GM21360 (cell line): ENCODE data around the gene CHMP4A.

ENCODE experiments used
- ATAC-seq: cut with Tn5 transposase; IDR thresholded peaks from one replicate; pipeline ENCODE4 v1.9.1; 2021; ENCODE audit warnings: mild to moderate bottlenecking, moderate library complexity; ENCODE audit not compliant: unreplicated experiment

Gene CHMP4A, protein sequence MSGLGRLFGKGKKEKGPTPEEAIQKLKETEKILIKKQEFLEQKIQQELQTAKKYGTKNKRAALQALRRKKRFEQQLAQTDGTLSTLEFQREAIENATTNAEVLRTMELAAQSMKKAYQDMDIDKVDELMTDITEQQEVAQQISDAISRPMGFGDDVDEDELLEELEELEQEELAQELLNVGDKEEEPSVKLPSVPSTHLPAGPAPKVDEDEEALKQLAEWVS

DNA sequence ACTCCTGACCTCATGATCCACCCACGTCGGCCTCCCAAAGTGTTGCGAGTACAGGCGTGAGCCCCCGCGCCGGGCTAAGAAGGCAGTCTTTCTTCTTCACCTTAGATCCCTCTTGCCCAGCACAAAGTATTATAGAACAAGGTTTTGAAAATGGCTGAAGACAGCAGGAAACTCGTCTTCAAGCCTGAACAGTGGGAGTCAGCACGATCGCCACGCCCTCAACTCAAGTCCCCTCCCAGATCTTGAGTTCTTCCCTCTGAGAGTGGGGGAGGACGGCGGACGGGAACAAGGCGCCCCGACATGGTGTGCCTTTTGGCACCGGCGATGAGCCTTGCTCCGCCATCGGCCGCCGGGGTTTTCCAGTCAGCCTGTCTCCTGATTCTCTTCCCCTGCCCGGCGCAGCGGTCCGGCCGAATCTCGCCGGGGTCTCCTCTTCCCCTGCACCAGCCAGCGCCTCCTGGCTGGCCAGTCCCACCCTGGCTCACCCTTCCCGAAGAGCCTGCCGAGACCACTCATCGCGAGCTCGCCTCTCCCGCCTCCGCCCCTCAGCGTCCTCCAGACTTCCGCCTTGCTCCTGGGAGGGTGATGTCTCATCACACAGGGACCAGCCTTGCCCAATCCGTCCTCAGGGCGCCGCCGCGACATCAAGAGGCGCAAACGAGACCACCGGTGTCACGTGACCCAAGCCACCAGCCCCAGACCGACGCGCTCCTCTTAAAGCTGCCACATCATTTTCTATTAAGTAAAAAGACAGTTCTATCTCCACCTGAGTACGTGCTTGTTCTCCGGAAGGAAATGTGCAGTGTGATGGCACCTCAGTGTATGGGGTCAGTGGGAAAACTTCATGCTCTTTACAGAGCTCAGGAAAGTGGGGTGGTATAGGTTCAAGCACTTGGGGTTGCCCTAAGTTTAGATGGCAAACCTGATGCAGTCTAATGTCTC lies at the start of gene CHMP4A:
Gene CHMP4A (minus strand): TSS at position 565 of the 942 bp plus-strand sequence. CDS start 49 bp downstream, at position 516.
- ATAC-seq, result peak; percentile 72

DNA sequence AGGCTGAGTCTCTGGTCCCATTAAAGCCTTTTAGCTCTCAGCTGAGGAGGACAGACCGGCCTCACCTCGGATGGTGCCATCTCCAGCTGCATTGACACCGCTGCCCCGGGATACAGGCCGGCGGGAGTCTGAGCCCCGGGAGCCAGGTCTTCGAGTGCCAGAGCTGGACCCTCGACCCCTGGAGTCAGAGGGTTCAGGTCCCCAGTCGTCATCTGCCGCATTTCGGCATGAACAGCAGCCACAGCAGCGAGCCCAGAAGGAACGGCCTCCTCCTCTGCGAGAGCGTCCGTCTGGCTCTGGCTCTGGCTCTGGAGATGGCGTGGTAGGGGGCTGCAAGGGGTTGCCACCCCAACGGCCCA lies 48.7 kb upstream of the CHMP4A start:
- ATAC-seq, result no peak

DNA sequence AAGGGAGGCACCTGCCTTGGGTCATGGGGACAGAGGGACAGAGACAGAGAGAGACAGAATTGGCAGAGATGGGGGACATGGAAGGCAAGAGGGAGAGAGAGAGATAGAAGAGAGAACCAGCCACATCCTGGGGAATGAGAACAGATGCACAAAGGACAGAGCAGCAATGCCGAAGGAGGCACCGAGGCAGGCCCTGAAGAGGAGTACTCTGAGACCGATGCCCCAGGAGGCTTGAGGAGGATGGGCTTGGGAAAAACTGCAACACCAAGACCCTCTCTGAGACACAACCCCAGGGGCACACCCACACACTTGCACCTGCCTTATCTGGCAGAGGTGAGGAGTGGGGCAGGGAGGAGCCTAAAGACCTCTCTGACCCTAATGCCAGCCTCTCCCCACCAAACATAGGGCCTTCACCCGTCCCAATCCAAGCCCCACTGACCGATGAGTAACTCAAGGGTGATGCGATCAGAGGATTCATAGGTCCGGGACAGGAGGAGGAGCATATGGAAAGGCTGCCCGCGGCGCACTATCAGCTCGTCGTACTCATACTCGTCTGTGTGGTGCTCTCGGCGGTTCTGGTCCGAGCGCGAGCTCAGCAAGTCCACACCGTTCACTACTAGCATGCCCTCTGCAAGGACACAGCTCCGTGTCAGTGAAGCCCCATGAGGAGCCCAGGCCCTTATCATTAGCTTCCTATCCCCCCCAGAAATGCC lies 48.1 kb upstream of the CHMP4A start:
- no peak for ATAC-seq

DNA sequence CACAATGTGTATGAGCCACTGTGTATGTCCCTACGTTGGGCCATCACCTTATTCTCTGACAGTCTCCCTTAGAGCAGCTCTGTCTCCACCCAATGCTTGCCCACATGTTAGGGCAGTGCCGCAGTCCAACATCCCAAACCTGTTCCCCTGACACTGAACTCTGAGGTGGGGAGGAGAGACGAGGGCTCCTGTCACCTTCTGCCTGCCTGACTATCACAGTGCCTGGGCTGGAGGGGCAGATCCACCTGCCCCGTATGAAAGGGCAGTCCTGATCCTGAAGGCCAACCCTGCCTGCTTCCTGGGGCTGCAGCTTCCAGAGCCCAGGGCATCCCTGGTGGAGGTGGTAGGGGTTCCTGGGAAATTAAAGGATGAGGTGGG lies 47.5 kb upstream of the CHMP4A start:
- ATAC-seq, result no peak

DNA sequence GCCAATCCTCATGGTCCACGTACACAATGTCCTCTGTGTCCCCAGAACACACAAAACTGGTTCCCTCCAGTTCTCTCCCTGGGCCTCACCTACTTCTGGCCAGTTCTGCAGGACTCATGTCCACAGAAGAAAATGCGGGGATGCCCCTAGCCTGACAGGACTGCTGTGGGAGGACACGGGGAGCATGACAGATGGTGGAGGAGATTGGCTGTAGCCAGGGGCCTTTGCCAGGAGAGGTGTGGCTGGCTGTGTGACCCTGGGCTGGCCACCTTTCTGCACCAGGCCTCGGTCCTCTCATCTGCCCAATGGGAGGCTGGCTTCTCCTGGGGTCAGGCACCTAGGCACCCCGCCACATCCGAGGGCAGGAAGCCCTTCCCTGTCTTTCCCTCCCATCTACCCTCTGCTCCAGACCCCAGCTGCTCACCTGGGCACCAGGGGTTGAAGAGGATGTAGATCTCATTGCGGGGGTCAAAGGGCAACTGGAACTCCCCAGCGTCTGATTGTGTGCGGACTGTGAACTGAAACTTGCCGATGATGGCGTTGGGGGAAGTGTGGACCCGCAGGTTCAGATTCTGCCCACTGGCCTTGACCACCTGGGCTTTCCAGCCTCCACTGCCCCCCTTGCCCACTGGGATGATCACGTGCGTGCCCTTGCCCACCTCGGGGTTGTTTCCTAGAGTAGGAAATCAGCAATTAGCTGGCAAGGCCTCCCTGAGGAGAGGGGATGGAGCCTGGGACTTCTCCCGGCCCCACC lies 46.9 kb upstream of the CHMP4A start:
- ATAC-seq, result no peak

DNA sequence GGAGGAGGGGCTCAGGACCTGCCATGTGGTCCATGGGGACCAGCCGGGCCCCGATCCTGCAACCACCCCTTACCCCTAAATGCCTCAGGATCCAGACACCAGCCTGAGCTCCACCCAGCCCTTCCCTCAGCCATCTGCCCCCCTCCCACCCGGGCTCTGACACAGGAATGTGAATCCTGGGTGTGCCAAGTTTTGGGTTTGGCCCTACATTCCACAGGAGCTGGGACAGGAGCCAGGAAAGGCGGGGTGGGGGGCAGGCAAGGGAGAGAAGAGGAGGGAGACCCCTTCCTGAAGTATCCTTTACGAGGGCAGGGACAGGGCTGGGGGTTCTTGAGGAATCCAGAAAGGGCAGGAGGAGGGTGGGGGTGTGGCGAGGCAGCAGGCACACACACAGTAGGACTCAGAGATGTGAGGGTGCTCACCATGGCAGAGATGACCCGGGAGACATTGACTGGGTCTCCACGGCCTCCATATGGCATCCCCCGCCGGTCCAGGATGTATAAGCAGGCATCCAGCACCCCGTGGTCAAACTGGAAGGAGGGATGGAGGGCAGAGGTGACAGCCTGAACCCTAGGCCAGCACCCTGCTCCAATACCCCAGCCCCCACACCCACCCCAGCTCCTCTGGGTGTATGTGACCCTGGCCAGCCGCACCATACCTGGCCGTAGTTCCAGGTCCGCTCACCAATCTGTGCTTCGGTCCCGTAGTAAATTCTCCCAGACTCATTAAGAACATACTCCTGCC lies 46.2 kb upstream of the CHMP4A start:
- ATAC-seq, result no peak

DNA sequence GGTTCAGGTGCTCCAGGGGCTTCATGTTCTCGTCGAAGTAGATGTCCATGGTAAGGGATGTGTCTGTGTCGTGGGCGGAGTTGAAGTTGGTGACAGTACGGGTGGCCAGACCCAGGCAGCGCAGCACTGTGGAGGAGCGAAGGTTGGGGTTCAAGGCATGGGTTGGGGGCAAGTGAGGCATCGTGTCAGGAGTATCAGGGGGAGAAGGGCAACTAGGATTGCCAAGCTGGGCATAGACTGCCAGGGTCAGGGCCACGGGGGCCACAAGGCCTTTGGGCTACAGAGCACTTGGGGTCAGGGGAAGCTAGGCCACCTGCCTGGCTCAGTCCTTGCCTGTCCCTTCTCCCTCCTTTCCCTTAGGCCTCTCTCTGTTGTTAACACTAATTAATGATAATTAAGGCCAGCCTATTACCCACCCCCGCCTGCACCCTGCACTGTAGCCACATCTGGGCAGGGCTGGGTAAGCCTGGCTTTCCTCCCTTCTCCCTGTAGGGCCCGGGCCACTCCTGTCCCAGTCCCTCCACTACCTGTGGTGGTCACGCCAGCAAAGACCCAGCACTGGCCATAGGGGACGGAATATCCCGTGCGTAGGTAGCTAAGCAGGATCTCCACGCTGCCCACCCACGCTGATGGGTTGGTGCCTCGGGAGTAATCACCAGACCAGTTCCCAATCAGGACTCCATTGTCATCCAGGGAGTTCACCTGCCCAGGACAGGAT lies 45.4 kb upstream of the CHMP4A start:
- ATAC-seq, result no peak

DNA sequence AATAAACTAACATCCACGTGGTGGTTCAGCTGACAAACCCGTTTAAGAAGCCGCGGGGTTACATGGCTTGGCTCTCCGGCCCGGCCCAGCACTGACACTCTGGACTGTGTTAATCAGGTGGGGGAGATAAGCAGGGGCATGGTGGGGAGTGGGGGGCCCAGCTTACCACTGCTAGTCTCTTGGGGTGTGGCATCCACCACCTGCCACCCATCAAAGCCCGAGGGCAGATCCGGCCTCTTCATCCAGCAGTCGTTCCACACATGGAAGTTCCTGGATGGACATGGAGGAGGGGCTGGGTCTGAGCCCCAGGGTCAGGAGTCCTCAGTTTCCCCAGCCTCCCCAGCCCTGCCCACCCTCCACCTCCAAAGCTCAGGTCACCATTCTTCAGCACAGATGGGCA lies 44.8 kb upstream of the CHMP4A start:
- no peak for ATAC-seq

DNA sequence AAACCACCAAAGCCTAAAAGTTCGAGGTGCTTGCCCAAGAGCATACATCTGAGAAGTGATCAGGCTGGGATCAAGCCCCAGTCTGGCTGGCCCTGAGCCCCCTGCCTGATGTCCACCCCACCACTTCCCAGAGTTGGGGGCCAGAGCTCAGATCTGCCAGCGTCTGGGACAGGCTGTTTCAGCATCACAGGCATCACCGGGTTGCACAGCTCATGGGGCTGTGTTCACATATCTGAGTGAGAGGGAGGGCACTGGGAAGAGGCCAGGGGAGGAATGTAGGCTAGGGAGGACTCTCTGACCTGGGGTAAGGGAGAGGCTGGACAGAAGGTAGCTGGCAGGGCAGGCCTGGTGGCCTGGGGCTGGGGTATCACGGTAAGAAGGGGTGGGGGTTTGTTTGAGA lies 43.7 kb upstream of the CHMP4A start:
- ATAC-seq, result no peak

DNA sequence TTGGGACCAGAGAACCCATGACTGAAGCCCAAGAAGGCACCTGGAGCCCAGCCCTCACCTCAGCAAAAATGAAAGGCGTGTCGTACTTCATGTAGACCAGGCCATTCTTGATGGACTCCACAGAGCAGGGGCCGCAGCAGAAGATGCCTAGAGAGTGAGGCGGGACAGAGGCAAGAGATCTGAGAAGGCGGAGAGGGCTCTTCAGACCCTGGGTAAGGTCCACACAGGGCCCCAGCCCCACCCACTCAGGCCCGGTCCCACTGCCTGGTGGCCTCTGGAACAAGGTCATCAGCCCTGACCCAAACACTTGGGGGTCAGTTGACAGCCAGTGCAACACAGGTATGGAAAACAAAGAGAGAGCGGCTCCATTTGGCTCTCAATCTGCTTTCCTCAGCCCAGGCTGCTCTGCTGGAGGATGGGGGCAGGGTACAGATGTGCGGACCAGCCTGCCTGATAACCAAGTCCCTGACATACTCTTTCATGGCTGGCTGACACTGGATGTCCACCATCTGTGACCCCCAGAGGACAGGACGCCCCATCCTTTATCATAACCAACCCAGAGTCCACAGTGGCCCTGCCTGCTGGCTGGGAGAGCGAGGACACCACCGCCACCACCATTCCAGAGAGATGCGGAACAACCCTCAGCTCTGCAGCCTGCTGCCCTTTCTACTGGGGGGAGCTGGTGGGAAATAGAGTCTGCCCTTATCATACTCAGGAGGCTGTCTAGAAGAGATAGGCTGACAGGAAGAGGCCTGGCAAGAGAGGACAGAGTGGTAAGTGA lies 42.8 kb upstream of the CHMP4A start:
- ATAC-seq, result no peak

DNA sequence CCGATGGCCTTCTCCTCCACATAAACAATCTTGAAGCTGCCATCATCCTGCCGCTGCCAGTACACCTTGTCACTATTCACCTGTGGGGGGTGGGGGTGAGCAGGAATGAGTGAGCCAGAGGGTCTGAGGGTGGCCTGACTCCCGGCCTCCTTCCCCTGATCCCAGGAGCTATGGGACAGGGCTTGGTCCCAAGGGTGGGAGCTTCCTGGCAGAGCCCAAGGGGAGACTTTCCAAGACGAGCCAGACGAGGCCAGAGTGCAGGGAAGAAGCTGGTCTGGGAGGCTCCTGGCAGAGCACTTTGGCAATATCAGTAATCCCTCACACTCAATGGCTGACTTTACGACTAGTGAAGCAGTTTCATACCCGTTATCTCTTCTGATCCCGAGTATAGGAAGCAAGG lies 42.1 kb upstream of the CHMP4A start:
- ATAC-seq, result no peak

DNA sequence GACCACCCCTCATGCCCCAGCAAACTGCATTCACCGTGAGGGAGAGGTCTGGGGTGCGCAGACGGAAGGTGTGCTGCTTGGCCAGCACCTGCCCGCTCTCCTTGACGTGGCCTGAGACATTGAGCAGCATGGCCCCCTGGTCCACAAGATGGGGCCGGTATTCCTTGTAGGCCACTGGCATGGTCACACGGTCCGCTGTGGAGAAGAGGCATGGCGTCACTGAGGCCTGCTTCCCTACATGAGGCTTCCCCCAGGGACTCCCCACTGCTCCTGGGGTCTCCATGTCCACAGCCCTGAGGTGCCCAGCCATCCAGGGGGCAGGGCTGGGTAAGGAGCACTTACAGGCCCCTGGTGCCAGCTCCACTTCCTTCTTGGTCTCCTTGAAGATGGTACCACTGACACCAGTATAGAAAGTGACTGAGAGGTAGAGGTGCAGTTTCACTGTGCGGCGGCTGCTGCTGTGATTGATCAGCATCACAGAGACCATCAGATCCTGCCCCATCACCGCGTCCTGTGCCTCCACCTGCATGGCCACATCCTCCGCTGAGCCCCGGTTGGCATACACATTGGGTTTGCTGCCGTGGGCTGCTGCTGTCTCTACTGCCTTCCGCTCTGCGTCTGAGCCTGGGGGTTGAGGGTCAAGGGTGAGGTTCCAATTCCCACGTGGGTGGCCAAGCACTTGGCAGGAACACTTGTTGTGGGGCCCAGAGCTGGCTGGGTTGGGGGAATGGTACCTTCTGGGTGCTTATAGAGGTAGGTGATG lies 41.5 kb upstream of the CHMP4A start:
- ATAC-seq, result no peak

DNA sequence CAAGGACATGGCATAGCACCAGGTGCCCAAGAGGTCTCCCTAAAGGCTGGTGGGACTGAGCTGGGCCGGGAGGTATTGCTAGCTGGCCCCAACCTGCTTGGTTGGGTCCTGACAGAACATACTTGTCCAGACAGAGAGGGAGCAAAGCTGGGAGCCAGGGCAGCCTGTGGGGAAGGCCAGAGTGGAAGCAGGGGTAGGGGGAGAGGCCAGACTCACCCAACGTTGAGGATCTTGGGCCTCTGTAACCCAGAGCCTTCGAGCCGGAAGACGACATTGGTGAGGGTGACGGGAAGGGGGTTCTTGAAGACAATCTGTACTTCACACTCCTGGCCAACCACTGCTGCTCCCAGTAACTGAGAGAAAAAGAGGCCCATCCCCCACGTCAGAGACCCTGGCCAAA lies 40.6 kb upstream of the CHMP4A start:
- no peak for ATAC-seq

DNA sequence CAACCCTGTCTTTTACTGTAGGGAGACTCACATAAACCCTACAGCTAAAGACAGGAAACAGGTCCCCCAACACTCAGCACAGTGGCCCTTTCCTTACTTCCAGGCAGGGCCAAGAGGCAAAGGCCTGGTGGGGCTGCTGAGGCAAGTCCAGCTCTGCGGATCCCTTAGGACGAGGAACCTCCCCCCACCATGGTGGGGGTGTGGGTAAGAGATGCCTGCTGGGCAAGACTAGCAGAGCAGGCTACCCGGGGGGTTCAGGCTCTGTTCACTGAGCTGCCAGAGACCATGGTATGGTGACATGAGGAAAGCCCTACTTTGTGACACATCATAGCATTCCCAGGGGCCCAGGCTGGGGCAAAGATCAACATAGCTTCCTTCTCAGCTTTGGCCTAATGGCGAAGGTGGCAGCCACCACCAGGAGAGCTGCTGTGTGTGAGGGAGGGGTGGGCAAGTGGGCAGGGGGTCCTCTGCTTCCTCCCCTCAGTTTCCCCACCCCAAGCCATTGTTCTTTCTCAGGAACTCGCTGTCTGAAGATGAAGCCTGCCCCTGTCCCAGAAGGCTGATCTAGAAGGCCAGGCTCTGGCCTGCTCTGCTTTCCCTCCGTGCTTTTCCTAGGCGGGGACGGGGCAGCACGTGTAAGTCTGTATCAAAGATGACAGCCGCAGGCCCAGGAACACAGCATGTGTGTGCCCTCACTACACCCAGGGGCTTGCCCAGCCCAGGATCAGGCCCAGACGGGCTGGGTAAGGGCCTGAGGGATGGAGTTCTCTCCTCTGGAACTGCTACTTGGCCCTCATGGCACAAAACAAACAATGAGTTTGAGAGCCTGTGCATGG lies 39.2 kb upstream of the CHMP4A start:
- ATAC-seq, result no peak

DNA sequence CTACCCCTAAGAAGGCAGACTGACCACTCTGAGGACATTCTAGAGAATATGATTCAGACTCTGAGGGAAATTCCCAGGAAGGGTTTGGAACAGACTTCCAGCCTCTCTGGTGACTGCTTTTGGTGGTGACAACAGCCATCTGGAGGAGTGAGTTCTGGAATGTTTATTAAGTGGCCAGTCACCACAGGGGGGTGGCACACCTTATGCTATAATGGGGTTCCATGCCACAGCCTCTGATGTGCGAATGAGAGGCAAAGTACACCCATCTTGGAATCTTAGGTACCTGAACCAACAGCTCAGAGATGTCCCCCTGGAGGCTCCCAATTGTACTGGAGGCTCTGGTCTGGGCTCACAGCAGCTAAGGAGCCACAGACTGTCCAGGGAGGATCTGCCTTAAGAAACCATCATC lies 38.6 kb upstream of the CHMP4A start:
- no peak for ATAC-seq

DNA sequence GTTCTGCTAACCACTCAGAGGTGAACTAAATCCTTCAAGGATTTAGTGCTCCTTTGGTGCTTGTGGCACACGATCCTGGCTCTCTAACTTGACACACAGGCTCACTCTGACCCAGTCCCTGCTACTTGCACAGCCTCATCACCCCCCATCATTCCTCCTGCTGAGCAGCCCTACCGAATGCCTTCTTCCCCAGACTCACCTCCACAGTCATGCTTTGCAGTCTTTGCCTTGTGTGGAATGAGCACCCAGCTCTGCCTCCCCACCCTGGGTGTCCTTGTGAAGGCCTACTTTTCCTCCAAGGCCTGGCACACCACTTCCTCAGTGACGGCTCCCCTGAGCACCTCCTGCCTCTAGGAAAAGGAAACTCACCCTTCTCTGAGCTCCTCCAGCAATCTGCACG lies 37.1 kb upstream of the CHMP4A start:
- ATAC-seq, result no peak
